HG02678 (cell line): Measurements from ENCODE around the gene SPATA7.

ENCODE experiments used
- ATAC-seq: cut with Tn5 transposase; IDR thresholded peaks from one replicate; pipeline ENCODE4 v1.9.1; 2021; ENCODE audit warnings: mild to moderate bottlenecking, moderate library complexity; ENCODE audit not compliant: unreplicated experiment

Gene SPATA7

GRCh38 chr14:88411039-88411438, 25.6 kb downstream of the SPATA7 start:
- ATAC-seq, result no peak

GRCh38 chr14:88417594-88417993, 32.1 kb downstream of the SPATA7 start:
- no peak for ATAC-seq

GRCh38 chr14:88420187-88420586, 34.7 kb downstream of the SPATA7 start:
- no peak for ATAC-seq

- no peak for ATAC-seq
Measured at GRCh38 chr14:88421286-88421685, 35.8 kb downstream of the SPATA7 start.

- no peak for ATAC-seq
Measured at GRCh38 chr14:88422047-88422446, 36.6 kb downstream of the SPATA7 start.

GRCh38 chr14:88422919-88423650, 37.6 kb downstream of the SPATA7 start:
- ATAC-seq, result no peak

GRCh38 chr14:88424573-88424972, 39.1 kb downstream of the SPATA7 start:
- ATAC-seq, result no peak

GRCh38 chr14:88426271-88426670, 40.8 kb downstream of the SPATA7 start:
- ATAC-seq, result no peak

- ATAC-seq, result no peak
Measured at GRCh38 chr14:88430976-88431375, 45.5 kb downstream of the SPATA7 start.

- no peak for ATAC-seq
Measured at GRCh38 chr14:88437658-88438057, 52.2 kb downstream of the SPATA7 start.

- no peak for ATAC-seq
Measured at GRCh38 chr14:88439088-88439487, 53.6 kb downstream of the SPATA7 start.

- ATAC-seq, result no peak
Measured at GRCh38 chr14:88452231-88452630, 66.8 kb downstream of the SPATA7 start.

- no peak for ATAC-seq
Measured at GRCh38 chr14:88454886-88455285, 69.4 kb downstream of the SPATA7 start.

- ATAC-seq, result peak; percentile 56
Measured at GRCh38 chr14:88463318-88463717, 77.9 kb downstream of the SPATA7 start.

- ATAC-seq, result no peak
Measured at GRCh38 chr14:88468406-88468805, 82.9 kb downstream of the SPATA7 start.

- no peak for ATAC-seq
Measured at GRCh38 chr14:88470542-88471440, 85.3 kb downstream of the SPATA7 start.

GRCh38 chr14:88473791-88474190, 88.3 kb downstream of the SPATA7 start:
- ATAC-seq, result no peak

- ATAC-seq, result no peak
Measured at GRCh38 chr14:88476214-88476774, 90.8 kb downstream of the SPATA7 start.

- ATAC-seq, result no peak
Measured at GRCh38 chr14:88476825-88477224, 91.4 kb downstream of the SPATA7 start.

- no peak for ATAC-seq
Measured at GRCh38 chr14:88477513-88478250, 92.2 kb downstream of the SPATA7 start.

- no peak for ATAC-seq
Measured at GRCh38 chr14:88478931-88479330, 93.5 kb downstream of the SPATA7 start.
